GM13977 (cell line): Measurements from ENCODE around the gene PARP9.

Experiments used
- DNase-seq: peaks from one replicate; pipeline ENCODE4 v3.0.0; 2012; ENCODE audit warnings: low spot score
- CTCF ChIP-seq: IDR thresholded peaks from 2 replicates; pipeline ENCODE4 v1.5.1; 2012; ENCODE audit warnings: mild to moderate bottlenecking, control low read depth; ENCODE audit not compliant: insufficient read depth; ENCODE audit errors: extremely low read depth, missing control alignments
- in situ Hi-C: fragments of 300-500 bp; cut with MboI; formaldehyde crosslinking; loops from one replicate; pipeline ENCODE4 v1.12.0; 2022; ENCODE audit warnings: low sequenced_read_pairs, low pct_unique_long_range_greater_than_20kb, mixed read lengths, inconsistent platforms; ENCODE audit not compliant: unreplicated experiment

PARP9 gene

GRCh38 chr3:122535964-122536631 is 28.0 kb downstream of the PARP9 start:
- no peak for DNase-seq
- TF ChIP-seq CTCF = no peak
- in situ Hi-C loops = no loop called here

GRCh38 chr3:122533931-122534334 is 30.2 kb downstream of the PARP9 start:
- no peak for TF ChIP-seq CTCF
- peak; percentile 82 for DNase-seq
- in situ Hi-C loops = no loop called here

DNA sequence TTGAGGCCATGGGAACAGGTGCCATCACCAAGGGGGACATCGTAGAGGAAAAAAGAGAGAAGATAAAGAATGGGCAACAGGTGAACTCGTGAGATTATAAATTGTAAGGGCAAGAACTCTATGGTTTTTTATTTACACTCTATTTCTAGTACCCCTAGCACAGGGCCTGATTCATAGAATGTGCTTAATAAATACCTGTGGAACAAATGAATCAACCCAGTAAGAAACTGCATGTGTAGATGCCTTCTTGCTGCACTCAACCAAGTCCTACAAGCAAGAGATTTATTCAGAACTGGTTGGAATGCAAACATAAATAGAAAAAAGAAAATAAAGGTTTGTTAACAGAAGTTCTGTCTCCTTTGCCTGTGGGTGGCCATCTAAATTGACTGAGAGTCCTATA is 30.6 kb downstream of the PARP9 start:
- in situ Hi-C loops = no loop called here
- no peak for DNase-seq
- TF ChIP-seq CTCF = no peak

DNA sequence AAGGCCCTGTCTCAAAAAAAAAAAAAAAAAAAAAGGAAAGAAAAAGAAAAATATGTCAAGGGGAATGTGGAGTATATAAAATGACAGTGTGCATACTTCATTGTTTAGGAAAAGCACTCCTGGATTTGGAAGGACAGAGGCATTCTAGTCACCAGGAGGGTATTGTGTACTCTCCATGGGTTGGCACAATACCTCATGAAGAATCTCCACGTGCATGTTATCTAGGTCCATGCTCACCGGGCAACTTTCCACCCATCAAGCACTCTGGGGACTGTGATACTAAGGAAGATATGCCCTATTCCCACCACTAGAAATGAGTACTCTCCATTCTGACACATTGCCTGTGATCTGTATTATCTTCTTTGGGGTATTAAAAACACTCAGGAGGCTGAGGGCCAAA is 33.9 kb downstream of the PARP9 start:
- no peak for DNase-seq
- no peak for TF ChIP-seq CTCF
- in situ Hi-C loops = no loop called here

GRCh38 chr3:122523317-122523716 is 40.8 kb downstream of the PARP9 start:
- no peak for TF ChIP-seq CTCF
- in situ Hi-C loops = no loop called here

DNA sequence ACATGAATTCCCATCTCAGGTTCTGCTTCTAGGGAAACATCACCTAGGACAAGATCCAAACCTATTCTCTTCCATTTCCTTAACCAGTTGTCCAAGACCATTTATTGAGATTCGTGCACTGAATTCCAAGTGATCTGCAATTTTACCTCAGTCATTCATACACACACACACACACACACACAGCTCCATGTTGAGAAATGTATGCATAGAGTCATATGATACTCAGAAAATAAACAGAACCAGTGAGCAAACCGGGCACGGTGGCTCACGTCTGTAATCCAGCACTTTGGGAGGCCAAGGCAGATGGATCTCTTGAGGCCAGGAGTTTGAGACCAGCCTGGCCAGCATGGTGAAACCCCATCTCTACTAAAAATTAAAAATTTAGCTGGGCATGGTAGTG is 43.2 kb downstream of the PARP9 start:
- no peak for DNase-seq

More at GRCh38 chr3:122523317-122523716, 40.8 kb downstream of the PARP9 start:
- DNase-seq = no peak

More for the DNA sequence above, 43.2 kb downstream of the PARP9 start:
- TF ChIP-seq CTCF = no peak
- in situ Hi-C loops = no loop called here
